ENCODE data around the gene SYT9.

- no peak for TF ChIP-seq YY1 (IDR thresholded peaks at IDR 0.05; ENCODE audit: insufficient read depth, insufficient read length)
- no peak for TF ChIP-seq ZNF274 (IDR thresholded peaks at IDR 0.05; ENCODE audit: low read depth, low read length)
- TF ChIP-seq SUZ12 (IDR thresholded peaks at IDR 0.05; ENCODE audit: extremely low read depth, insufficient read depth, insufficient read length) = no peak
Observed at GRCh38 chr11:7499081-7499480, 247.4 kb downstream of the SYT9 start.

Measured in NT2/D1 (cell line).